ENCODE measurements around the gene RAET1L.
"Not testable (repeated sequence)": the region's sequence is repeated elsewhere in the genome, so short reads cannot be mapped to it uniquely, and the experiment has no call there.

The RAET1L gene

DNA sequence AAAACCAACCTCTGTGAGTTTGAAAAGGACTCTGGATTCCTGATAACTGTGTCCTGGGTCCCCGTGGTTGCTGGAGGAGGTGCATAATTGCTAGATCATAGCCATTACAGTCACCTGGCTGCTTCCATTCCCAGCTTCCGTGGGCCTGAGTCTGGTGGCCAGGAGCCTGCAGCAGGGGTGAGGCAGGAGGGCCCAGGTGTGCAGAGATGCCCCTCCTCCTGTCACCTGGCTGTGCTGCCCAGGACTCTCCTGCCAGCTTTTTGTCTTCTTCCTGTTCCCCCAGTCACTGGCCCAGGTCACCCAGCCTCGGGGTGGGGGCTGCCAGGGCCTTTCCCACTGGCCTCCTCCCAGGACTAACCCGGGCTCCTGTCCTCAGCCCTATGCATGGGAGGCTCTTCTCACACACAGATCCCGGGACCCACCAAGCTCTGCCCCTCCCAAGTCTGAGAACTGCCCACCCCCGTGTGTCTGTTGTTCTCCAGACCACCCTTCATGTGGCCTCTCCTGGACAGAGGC lies 30.0 kb downstream of the RAET1L start:
- no peak for DNase-seq (ENCODE audit: low read depth in 4 of 4, low spot score in 1 of 4)

DNA sequence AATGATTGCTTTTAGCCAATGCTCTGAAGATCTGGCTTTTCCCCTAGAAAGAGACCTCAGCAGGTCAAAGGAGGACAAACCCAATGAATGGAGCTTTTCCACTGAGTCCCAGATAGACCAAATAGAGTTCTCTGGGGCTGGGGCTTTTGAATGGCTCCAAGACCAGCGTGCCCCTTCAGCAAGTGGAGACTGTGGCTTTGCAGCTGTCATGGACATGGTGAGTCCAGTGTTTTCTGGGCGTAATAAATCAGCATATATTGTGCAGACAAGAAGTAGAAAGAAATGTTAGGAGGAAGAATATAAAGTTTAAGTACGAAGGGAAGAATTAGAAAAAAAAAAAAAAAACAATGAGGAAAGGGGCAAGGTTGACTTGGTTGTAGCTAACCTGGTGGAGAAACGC lies 33.5 kb downstream of the RAET1L start:
- DNase-seq (ENCODE audit: low read depth in 4 of 4, low spot score in 1 of 4) = no peak

- not testable (repeated sequence) for DNase-seq (ENCODE audit: low read depth in 4 of 4, low spot score in 1 of 4)
Observed at GRCh38 chr6:149991472-149991795, 33.9 kb downstream of the RAET1L start.

DNA sequence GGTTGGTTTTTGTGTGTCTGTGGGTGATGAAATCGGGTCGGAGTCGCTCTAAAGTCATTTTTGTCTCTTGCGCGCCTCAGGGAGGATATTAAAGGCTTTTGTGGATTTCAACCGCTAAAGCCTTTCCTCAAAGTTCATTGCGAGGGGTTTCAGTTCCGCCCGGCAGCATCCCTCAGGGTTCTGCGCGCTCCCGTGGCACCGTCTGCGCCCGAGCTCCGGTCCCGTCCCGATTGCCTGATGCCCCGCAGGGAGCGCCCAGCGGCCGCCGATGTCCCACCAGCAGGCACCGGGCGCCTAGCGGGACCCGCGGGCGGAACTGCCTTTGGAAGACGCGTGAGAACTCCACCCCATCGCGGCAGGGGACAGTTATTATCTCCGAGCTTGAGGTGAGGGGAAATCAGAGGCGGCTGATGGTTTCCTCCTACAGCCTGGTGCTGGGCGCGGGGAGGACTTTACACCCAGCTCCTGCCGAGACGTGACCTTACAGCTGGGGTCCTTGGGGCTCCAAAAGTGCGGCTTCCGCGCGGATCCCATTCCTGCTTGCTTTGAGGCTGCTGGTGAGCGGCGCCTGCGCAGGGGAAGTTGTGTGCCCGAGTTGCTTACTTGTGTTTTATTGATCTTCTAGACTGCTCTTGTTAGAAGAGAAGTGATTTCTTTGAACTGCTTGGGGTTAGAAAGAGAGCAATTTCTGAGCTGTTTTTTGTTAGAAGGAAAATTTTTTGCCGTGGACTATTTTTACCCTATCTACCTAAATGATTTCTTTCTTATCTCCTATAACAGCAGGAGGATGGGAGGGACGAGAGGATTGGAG lies 34.5 kb downstream of the RAET1L start:
- no peak for DNase-seq (ENCODE audit: low read depth in 4 of 4, low spot score in 1 of 4)

GRCh38 chr6:149990212-149990660 lies 35.1 kb downstream of the RAET1L start:
- no peak for DNase-seq (ENCODE audit: low read depth in 4 of 4, low spot score in 1 of 4)

DNA sequence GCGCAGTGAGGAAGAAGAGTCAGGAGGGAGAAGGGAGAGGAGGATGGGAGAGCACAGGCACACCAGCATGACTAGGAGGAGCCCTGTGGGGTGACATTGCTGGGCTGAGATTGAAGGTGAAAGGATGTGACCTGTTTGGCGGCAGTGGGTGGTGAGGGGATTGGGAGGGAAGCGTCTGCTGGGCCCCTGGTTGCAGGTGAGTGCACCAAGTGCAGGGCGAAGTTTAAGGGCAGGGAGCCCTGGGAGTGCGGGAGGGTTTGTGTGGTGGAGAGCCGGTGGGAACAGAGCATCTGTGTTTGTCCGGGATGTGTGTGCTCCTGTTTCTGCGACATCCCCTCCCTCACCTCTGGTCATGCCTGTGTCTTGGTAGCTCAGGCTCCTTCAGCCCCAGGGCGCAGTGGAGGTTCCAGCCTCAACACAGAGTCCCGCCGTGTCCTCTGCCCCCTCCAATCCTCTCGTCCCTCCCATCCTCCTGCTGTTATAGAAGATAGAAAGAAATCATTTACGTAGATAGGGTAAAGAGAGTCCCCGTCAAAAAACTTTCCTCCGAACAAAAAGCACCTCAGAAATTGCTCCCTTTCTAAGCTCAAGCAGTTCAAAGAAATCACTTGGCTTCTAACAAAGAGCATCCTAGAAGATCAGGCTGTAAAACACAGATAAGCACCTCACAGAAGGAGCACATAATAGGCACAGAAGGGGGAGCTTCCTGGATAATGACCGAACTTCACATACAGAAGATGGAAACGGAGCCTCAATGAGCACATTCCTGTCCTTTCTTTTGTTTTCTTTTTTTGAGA lies 36.6 kb downstream of the RAET1L start:
- DNase-seq (ENCODE audit: low read depth in 4 of 4, low spot score in 1 of 4) = no peak

GRCh38 chr6:149987602-149988107 lies 37.7 kb downstream of the RAET1L start:
- no peak for DNase-seq (ENCODE audit: low read depth in 4 of 4, low spot score in 1 of 4)

DNA sequence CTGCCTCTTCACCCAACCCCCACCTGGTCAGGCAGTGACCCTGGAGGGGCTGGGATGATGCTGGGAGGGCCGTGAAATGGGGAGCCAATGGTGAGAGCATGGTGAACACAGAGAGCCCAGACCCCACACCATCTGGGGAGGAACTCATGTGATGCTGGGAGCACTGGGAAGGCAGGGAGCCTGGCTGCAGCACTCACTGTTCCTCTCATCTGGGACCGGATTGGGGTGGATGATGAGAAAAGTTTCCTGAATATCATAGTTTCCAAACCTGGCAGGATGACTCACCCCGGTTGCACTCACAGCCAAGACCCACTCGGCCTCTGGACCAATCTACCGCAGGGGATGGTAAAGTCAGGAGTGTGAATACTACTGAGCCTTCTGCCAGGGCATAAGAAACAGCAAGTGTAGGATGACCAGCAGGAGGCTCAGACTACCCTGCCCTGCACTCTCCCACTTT lies 39.8 kb downstream of the RAET1L start:
- DNase-seq (ENCODE audit: low read depth in 4 of 4, low spot score in 1 of 4) = no peak

GRCh38 chr6:149984773-149985172 lies 40.6 kb downstream of the RAET1L start:
- no peak for DNase-seq (ENCODE audit: low read depth in 4 of 4, low spot score in 1 of 4)

DNA sequence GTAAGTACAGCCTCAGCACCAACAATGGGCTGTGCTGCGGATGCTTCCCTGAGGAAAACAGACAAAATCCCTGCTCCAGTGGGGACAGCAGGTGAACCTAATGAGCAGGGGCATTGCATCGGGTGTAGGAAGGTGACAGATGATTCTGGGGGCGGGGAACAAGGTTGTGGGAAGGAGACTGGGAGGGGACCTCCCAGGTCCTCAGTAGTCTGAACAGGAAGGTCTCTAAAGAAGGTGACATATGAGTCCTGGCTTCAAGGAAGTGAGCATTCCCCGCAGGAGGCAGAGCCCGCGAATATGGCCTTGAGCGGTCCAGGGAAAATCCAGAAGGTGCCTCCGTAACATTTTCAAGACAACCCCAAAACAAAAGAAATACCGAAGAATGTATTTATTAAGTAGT lies 42.2 kb downstream of the RAET1L start:
- no peak for DNase-seq (ENCODE audit: low read depth in 4 of 4, low spot score in 1 of 4)

- DNase-seq (ENCODE audit: low read depth in 4 of 4, low spot score in 1 of 4) = no peak
Observed at GRCh38 chr6:149979293-149979692, 46.0 kb downstream of the RAET1L start.

GRCh38 chr6:149978610-149979009 lies 46.7 kb downstream of the RAET1L start:
- no peak for DNase-seq (ENCODE audit: low read depth in 4 of 4, low spot score in 1 of 4)

DNA sequence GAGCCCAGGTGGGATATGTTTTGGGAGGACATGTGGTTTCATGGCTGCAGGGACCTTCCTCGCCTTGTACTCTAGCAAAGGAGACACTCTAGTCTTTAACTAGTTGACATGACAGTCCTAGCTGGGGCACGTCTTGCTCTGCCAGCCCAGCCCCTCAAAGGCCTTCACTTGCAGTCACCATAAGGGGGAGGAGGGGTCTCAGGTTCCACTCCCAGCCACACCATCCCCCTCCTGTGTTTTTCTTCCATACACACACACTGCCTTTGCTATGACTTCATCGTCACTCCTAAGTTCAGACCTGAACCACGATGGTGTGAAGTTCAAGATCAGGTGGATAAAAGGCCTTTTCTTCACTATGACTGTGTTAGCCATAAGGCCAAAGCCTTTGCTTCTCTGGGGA lies 48.1 kb downstream of the RAET1L start:
- no peak for DNase-seq (ENCODE audit: low read depth in 4 of 4, low spot score in 1 of 4)

GRCh38 chr6:149975400-149975799 lies 49.9 kb downstream of the RAET1L start:
- DNase-seq (ENCODE audit: low read depth in 4 of 4, low spot score in 1 of 4) = no peak

DNA sequence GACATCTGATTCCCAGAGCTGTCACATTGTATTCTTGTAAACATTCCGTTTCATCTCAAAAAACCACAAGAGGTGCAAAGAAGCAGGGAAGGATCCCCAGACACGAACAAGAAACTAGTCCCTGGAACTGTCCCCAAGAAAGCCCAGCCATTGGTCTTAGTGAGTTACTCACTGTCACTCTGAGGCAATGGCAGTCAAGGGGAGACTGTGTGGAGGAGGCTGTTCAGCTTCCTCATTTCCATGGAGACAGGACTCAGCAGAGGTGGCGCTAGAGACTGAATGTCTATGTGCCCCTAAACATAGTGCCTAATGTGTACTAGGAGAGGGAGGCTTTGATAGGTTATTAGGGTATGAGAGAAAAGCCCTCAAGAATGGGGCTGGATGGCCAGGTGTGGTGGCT lies 50.5 kb downstream of the RAET1L start:
- no peak for DNase-seq (ENCODE audit: low read depth in 4 of 4, low spot score in 1 of 4)

- DNase-seq (ENCODE audit: low read depth in 4 of 4, low spot score in 1 of 4) = not testable (repeated sequence)
Observed at GRCh38 chr6:149974394-149974793, 50.9 kb downstream of the RAET1L start.

GRCh38 chr6:149969635-149970034 lies 55.7 kb downstream of the RAET1L start:
- DNase-seq (ENCODE audit: low read depth in 4 of 4, low spot score in 1 of 4) = no peak

DNA sequence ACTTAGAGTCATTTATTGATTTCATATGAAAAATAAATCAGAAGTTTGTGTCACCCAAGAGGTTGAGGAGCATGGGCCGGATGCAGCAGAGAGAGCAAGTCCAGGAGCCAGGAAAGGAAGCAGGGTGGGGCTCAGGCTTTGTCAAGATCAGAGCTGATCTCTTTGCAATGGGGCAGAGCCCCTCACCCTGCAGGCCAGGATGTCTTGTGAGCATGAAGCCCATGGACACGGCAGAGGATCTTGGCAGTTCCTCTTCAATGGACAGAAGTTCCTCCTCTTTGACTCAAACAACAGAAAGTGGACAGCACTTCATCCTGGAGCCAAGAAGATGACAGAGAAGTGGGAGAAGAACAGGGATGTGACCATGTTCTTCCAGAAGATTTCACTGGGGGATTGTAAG lies 56.4 kb downstream of the RAET1L start:
- DNase-seq (ENCODE audit: low read depth in 4 of 4, low spot score in 1 of 4) = not testable (repeated sequence)
